Measurements from ENCODE around the gene PES1.
"Not testable (repeated sequence)": the region's sequence is repeated elsewhere in the genome, so short reads cannot be mapped to it uniquely, and the experiment has no call there.

Gene PES1

DNA sequence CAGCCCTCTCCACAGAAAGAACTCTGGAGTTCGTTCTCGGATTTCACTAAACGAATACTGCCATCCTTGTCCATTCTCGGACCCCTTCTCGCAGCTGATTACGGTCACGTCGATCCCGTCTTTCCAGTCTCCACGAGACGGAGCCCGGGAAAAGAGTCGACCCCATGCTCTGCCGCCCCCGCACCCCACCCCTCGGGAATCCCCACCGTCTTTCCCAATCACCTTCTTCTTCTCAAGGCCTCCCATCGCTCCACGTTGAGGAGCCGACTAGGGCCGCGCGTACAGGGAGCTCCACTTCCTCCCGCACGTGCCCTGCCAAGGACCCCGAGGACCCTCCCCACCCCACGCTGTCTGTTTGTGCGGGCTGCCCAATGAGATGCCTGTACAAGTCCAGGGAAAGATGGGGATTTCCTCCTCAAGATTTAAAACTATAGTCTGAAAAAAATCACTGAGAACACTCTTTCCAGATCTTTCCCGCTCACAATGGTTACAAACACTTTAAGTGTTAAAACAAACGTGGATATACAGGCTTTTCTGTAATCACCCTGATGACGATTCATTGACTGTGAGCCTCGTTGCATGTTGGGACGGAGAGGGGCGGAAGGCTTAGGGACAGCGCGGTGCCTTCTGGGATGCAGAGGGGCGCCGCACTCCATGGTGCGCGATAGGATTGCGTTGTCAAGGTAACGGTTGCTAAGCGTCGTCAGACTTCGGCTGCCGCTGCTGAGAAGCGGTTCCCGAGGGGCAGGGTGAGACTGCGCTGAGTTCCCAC, at the start of gene PES1:
TSS of gene PES1 (minus strand) at position 323 of the 772 bp plus-strand sequence. CDS start at position 246, 77 bp downstream.
- DNase-seq (ENCODE audit: low read depth in 2 of 2): peak; percentile 88 to 93

DNA sequence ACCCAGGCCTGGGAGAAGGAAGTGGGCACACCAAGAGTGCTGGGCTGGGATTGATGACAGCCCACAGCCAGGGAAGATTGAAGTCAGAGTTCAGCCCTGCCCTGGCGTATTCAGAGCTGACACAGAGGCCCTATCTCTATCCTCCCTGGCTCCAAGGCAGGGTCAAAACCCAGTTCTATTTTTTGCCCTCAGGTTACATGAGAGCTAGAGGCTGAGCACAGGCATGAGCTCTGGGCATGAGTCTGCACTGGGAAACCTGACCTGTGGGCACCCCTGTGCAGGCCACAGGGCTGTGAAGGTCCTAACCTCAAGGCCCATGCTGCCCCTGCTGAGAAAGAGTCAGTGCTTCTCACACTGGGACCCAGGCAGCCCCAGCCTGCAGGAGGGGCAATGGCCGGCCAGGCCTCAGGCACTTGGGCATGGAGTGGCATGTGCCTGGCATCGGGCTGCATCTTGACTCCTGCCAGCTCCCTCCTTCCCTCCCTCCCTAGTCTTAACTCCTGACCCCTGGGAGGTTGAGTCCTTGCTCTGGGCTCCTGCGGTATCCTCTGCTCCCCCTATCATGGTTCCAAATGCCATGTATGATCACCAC, 49.2 kb upstream of the PES1 start:
- DNase-seq (ENCODE audit: low read depth in 2 of 2): no peak

DNA sequence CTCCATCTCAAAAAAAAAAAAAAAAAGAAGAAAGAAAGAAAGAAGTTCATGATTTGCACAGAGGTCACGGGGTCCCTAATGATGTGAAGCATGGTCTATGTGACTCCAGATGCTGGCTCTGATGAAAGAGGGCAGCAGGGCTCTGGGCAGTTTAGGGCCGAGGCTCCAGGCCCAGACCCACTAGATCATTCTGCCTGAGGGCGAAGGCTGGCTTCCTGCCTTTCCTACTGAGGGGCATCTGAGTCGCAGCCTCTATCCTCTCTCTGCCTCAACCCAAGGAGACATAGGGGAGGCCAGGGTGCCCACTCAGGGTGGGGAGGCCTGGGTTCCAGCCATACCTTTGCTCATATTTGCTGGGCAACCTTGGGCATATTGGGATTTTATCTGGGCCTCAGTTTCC, 48.7 kb upstream of the PES1 start:
- DNase-seq (ENCODE audit: low read depth in 2 of 2): no peak

DNA sequence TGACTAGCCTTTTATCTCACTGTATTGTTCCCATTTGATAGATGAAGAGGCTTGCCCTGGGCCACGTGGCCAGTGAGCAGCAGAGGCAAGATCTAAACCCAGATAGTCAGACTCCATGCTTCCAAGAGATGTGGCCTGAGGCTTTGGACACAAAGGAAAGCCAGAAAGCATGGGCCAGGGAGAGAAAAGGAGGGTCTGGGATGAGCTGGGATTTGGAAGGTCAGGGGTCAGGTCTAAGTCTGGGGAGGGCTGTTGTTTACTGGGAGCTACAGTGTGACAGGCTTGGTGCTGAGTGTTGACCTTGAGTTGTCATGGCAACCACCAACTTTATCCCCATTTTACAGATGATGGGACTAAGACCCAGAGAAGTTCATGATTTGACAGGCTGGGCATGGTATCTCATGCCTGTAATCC, 46.0 kb upstream of the PES1 start:
- no peak for DNase-seq (ENCODE audit: low read depth in 2 of 2)

DNA sequence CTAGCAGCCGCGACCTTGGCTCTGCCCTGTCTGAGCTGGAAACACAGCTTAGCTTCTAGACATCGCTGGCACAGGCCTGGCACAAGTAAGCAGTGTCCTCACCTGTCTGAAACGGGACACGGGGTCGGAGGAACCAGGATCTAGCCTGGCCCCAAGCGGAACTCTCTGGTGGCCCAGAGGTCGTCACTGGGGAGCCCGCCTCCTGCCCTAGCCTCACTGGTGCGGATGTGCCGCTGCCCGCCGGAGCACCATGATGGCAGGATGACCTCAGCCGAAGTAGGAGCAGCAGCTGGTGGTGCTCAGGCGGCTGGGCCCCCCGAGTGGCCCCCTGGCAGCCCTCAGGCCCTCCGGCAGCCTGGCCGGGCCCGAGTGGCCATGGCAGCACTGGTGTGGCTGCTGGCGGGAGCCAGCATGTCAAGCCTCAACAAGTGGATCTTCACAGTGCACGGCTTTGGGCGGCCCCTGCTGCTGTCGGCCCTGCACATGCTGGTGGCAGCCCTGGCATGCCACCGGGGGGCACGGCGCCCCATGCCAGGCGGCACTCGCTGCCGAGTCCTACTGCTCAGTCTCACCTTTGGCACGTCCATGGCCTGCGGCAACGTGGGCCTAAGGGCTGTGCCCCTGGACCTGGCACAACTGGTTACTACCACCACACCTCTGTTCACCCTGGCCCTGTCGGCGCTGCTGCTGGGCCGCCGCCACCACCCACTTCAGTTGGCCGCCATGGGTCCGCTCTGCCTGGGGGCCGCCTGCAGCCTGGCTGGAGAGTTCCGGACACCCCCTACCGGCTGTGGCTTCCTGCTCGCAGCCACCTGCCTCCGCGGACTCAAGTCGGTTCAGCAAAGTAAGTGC, 44.7 kb upstream of the PES1 start:
- no peak for DNase-seq (ENCODE audit: low read depth in 2 of 2)

DNA sequence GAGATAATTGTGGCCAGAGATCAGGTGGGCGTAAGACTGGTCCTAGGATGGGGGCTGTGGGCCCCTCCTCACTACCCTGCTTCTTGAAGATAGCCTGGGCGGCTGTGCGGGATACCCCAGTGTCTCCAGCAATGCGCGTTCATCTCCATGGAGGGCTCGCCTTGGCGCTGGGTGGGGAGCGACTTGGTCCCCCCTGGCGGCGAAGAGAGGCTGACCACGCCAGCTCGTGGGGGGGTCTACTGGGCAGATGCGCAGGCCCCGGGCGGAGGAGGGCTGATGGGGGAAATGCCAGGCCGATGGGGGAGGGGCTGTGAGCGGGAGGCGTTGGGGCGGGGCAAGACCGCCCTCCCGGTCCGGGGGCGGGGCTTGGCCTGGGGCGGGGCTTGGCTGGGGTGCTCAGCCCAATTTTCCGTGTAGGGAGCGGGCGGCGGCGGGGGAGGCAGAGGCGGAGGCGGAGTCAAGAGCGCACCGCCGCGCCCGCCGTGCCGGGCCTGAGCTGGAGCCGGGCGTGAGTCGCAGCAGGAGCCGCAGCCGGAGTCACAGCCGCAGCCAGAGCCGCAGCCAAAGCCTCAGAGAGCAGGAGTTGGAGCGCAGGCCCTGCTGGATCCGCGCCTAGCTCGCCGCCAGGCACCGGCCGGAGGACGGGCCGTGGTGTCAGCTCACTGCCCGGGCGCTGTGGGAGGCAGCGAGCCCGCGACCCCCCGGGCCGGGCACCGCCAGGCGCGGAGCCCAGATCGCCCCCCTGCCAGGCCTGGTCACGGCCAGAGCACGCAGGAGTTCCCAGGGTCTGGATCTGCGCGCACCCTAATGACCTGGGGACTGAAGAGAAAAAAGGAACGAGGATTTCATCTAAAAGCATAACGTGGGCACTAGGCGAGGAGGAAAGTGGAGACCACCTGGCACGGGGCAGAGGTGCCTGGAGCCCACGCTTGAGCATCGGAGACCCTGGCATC, 43.8 kb upstream of the PES1 start, which contains the start of gene SLC35E4:
TSS of gene SLC35E4 (plus strand) at position 509 of the 953 bp plus-strand sequence. CDS start 670 bp downstream, outside the sequence.
- peak; percentile 89 to 93 for DNase-seq (ENCODE audit: low read depth in 2 of 2)

DNA sequence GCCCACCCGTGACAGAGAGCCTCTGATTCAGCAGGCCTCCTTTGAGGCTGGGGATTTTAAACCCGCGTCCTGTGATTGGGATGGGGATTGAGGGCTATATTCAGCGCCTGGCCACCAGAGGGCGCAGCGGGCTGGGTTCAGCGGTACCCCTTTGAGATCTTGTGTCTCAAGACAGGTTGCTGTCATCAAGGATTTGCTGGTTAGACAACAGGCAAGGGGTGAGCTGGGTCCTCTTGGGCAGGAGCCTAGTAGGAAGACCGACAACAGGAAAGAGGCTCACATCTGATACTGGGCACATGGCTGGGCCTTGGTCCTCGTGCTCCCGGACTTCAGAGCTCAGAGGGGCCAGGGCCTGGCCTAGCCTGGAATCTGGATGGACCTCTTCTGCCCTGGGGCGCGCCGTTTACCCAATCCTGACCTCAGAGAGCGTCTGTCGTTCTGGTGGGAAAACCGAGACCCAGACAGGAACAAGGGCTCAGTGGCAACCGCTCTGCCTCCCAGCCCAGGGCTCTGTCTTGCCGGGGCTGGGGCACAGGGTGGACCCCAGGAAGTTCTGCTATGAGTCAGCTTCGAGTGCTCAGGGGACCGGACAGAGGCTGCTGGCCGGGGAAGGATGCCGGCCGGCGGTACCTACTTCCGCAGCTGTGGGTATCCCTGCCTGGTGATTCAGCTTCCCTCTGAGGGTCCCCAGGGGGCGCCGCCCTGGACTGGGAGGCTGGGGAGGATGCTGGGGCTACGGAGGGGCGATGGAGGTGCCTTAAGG, 42.9 kb upstream of the PES1 start:
- peak; percentile 74 to 79 for DNase-seq (ENCODE audit: low read depth in 2 of 2)

DNA sequence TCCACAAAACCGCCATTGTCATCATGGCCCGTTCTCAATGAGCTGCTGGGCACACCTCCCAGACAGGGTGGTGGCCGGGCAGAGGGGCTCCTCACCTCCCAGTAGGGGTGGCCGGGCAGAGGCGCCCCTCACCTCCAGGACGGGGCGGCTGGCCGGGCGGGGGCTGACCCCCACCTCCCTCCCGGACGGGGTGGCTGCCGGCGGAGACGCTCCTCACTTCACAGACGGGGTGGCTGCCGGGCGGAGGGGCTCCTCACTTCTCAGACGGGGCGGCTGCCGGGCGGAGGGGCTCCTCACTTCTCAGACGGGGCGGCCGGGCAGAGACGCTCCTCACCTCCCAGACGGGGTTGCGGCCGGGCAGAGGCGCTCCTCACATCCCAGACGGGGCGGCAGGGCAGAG, 39.8 kb upstream of the PES1 start:
- DNase-seq (ENCODE audit: low read depth in 2 of 2): not testable (repeated sequence)

DNA sequence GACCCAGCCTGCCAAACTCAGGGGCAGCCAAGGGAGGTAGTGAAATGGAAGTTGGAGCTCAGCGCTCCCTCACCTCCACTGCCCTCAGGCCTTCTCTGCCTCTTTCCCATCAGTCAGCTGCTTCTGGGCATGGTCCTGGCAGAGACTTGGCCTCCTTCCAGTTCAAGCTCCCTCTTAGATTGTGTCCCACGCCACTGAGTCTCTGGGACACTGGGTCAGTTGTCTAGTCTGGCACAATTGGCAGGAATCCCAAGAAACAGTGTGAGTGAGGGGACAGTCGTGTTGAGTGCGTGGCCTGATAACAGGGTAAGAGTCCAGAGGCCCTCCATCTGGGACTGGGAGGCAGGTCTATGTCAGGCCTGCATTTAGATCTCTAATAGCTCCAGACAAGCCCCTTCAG, 36.8 kb upstream of the PES1 start:
- DNase-seq (ENCODE audit: low read depth in 2 of 2): no peak

DNA sequence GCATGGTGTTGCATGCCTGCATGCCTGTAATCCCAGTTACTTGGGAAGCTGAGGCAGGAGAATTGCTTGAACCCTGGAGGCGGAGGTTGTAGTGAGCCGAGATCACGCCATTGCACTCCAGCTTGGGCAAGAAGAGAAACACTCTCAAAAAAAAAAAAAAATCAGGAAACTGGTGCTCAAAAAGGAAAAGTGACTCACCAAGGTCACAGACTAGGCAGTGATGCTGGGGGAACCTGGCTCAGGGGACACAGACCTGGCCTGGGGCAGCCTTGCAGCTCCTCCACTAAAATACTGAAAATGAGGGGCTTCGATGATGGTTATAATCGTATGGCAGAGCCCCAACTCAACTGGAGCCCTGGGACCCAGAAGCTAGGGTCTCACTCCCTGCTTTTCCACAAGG, 35.8 kb upstream of the PES1 start:
- DNase-seq (ENCODE audit: low read depth in 2 of 2): no peak

DNA sequence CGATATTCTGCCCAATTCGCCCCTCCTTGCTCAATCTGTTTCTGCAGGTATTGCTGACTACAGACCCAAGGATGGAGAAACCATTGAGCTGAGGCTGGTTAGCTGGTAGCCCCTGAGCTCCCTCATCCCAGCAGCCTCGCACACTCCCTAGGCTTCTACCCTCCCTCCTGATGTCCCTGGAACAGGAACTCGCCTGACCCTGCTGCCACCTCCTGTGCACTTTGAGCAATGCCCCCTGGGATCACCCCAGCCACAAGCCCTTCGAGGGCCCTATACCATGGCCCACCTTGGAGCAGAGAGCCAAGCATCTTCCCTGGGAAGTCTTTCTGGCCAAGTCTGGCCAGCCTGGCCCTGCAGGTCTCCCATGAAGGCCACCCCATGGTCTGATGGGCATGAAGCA, 34.7 kb upstream of the PES1 start:
- no peak for DNase-seq (ENCODE audit: low read depth in 2 of 2)

DNA sequence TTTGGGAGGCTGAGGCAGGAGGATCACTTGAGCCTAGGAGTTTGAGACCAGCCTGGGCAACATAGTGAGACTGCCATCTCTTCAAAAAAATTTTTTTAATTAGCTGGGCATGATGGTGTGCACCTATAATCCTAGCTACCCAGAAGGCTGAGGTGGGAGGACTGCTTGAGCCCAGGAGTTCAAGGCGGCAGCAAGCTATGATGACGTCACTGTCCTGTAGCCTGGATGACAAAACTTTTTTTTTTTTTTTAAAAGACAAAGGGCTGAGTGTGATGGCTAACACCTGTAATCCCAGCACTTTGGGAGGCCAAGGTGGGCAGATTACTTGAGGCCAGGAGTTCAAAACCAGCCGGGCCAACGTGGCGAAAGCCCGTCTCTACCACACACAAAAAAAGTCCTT, 28.2 kb upstream of the PES1 start:
- DNase-seq (ENCODE audit: low read depth in 2 of 2): not testable (repeated sequence)

DNA sequence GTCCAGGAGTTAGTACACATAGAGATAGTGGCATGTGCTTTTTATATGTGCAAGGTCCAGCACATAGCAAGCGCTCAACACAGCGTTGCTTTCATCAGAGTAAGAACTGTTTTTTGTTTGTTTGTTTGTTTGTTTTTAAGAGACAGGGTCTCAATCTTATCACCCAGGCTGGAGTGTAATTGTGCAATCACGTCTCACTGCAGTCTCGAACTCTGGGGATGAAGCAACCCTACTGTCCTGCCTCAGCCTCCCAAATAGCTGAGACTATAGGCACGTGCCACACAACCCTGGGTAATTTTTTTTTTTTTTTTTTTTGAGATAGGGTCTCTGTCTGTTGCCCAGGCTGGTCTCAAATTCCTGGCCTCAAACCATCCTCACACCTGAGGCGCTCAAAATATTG, 26.1 kb upstream of the PES1 start:
- no peak for DNase-seq (ENCODE audit: low read depth in 2 of 2)

DNA sequence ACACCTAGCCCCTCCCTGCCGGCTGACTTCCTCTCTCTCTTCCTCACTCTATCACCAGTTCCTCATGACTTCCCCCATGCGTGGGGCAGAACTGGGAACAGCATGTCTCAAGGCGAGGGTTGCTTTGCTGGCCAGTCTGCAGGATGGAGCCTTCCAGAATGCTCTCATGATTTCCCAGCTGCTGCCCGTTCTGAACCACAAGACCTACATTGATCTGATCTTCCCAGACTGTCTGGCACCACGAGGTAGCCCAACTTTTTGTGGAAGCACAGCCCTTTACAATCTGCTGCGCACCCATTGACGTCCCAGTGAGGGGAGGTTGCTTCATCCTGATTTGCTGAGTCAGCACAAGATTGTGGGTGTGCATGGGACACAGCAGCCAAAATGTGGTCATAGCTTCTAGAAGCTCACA, 23.8 kb upstream of the PES1 start:
- DNase-seq (ENCODE audit: low read depth in 2 of 2): no peak

DNA sequence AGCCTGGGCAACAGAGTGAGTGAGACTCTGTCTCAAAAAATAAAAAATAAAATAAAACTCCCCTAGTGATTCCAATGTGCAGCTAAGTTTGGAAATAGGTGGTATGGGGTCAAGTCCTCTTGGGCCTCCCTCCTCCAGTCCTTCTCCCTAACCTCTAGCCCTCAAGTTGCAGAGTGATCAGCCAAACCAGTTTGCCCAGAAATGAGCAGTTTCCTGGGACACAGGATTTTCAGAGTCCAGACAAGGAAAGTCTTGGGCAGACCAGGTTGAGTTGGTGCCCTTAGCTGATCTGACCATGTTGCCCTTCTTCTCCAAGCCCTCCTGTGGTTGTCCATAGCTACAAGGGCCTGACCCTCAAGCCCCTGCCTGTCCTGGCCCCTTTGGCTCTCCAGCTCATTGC, 23.2 kb upstream of the PES1 start:
- no peak for DNase-seq (ENCODE audit: low read depth in 2 of 2)

DNA sequence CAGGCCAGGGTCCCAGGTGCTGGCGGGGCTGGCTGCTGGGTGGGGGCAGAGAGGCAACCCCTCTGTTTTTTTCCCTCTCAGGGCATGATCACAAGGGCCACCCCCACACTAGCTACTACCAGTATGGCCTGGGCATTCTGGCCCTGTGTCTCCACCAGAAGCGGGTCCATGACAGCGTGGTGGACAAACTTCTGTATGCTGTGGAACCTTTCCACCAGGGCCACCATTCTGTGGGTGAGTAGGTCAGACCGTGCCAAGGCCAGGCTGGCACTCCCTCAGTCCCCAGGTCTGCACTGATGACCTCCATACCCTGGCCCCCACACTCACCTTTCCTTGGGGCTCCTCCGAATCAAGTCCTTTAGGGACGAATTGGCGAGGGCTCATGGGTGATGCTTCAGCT, 22.6 kb upstream of the PES1 start:
- no peak for DNase-seq (ENCODE audit: low read depth in 2 of 2)

DNA sequence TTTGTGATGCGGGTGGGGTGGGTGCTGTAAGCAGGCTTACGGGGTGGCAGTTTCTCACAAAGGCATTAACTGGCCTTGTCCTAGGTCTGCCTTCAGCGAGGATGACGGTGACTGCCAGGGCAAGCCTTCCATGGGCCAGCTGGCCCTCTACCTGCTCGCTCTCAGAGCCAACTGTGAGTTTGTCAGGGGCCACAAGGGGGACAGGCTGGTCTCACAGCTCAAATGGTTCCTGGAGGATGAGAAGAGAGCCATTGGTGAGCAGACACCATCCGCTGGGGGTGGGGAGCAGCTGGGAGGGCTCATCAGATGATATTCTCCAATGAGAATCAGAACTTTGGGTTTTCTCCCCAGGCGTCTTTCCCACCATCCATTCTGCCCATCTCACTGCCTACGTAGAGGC, 21.1 kb upstream of the PES1 start:
- DNase-seq (ENCODE audit: low read depth in 2 of 2): no peak

DNA sequence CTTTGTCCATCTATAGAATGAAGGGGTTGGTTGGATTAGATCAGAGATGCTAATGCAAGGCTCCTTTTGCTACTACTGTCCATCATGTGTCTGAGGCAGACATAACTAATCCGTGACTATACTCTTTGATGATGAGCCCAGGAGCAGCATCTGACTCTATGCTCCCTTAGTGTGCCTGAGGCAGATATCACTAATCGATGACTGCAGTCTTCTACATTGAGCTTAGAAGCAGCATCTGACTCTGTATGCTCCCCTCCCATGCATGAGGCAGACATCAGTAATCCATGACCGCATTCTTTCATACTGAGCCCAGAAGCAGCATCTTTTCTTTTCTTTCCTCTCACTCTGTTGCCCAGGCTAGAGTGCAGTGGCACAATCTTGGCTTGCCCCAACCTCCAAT, 19.5 kb upstream of the PES1 start:
- DNase-seq (ENCODE audit: low read depth in 2 of 2): no peak

DNA sequence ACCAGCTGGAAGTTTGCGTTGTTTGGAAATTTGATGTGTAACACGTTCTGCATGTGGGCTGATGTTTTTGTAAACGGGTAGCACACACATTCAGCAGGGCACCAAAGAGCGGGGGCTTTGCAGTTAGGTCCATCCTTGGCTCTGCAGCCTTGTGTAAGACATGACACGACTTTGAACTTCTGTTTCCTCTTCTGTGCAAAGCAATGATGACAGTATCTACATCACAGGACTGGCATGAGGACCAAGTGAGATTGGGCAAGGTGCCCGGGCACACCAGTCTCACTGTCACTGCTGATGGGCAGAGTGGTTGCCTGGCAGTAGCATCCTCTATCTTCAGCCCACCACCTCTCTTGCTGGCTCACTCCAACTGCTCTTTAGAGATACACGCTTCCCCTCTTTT, 18.6 kb upstream of the PES1 start:
- no peak for DNase-seq (ENCODE audit: low read depth in 2 of 2)
